Adrenal gland (tissue), 12 donors: ENCODE data around the gene MAPK11. TPM values are rescaled to one million over a fixed set of nuclear protein-coding genes. Genes with fewer than 3 reads are reported as not detected.
A peak's percentile ranks its signal among the peaks of the same experiment; 100 is the strongest.

Experiments used
- DNase-seq, 7 donors: peaks; one replicate each; pipeline ENCODE4 v3.0.0-alpha.2; 2019 to 2020
- H3K27ac ChIP-seq, 5 donors: fragments of 200-600 bp; sonication (generic) in 4 of 5; 1 replicate in 3 of 5; 2 replicates in 2 of 5; pipeline versions ENCODE4 v1.5.1 to v1.8.0; 2016 to 2020; ENCODE audit warnings: mild to moderate bottlenecking in 1 of 5
- H3K27me3 ChIP-seq: fragments of 200-600 bp; 2 replicates; pipeline ENCODE4 v1.8.0; 2021
- H3K36me3 ChIP-seq, 2 donors: fragments of 200-600 bp; replicated peaks in 1 of 2; 1 replicate in 1 of 2; 2 replicates in 1 of 2; pipeline versions ENCODE4 v1.5.1 to v1.8.0; 2018 to 2022
- H3K4me1 ChIP-seq, 2 donors: fragments of 200-600 bp; replicated peaks in 1 of 2; 1 replicate in 1 of 2; 2 replicates in 1 of 2; pipeline versions ENCODE4 v1.5.1 to v1.8.0; 2018 to 2021
- H3K4me3 ChIP-seq, 4 donors: fragments of 200-600 bp; sonication (generic) in 3 of 4; one replicate each; pipeline ENCODE4 v1.5.1; 2016 to 2018
- H3K9me3 ChIP-seq, 3 donors: fragments of 200-600 bp; sonication (generic) in 1 of 3; replicated peaks in 1 of 3; 1 replicate in 2 of 3; 2 replicates in 1 of 3; pipeline versions ENCODE4 v1.5.1 to v1.8.0; 2016 to 2021
- CTCF ChIP-seq, 6 experiments: fragments of 450-650 bp in 4 of 6; fragments of 200-600 bp in 2 of 6; sonication (generic) in 1 of 6; IDR thresholded peaks; 1 replicate in 5 of 6; 2 replicates in 1 of 6; pipeline versions ENCODE4 v1.5.1 to v1.8.0; 2016 to 2021; ENCODE audit warnings: antibody characterized with exemption in 6 of 6, mild to moderate bottlenecking in 2 of 6, moderate library complexity in 1 of 6
- POLR2A ChIP-seq, 2 donors: fragments of 450-650 bp; IDR thresholded peaks; one replicate each; pipeline ENCODE4 v1.6.1; 2017; ENCODE audit warnings: antibody characterized with exemption in 2 of 2, mild to moderate bottlenecking in 2 of 2, moderate library complexity in 1 of 2
- WGBS, 4 donors: extraction: QIAGEN DNeasy Blood & Tissue Kit in 2 of 4; methylation state at CpG; one replicate each; pipeline versions ENCODE4 v1.1.5 to v1.1.7; 2013 to 2017; 5-methylcytosine and 5-hydroxymethylcytosine counted together
- intact Hi-C, 2 donors: fragments of 100-400 bp; cut with DNase I; formaldehyde crosslinking; loops; one replicate each; pipeline versions ENCODE4 v1.14.1 to v1.15.0; 2022 to 2023
- polyA plus RNA-seq, 3 donors: library from polyadenylated mRNA; stranded (reverse); fragments of 200-250 nt in 2 of 3; fragments of 350-450 nt in 1 of 3; fragmentation: Illumina TruSeq in 1 of 3; extraction: RNeasy Lipid Tissue Mini Kit (QIAGEN cat#74804) in 1 of 3; gene quantifications; one replicate each; pipeline ENCODE4 v1.2.3, GENCODE V29; 2013 to 2014
- total RNA-seq, 9 donors: library from RNA; depleted of rRNA in 4 of 9; stranded (reverse); fragments of >200 nt in 4 of 9; fragments of 120-200 nt in 1 of 9; fragmentation: NEBNext Ultra II Directional in 1 of 9; extraction: Animal tissue kit (Norgen Biotek cat#: 25700) in 1 of 9; gene quantifications; one replicate each; pipeline versions ENCODE4 v1.1.0 to v1.2.4, GENCODE V29; 2013 to 2023
- donor health status: healthy with polysubstance abuse.
- donor health status: Bipolar disorder and iron deficiency.
- donor health status: DM: yes; HTN: yes; CAD: no.
- donor health status: DM: no; HTN: no; CAD: no.
- donor health status: DM: no; HTN: no; CAD: no.
- donor health status: DM: yes; HTN: yes; CAD: no.

The MAPK11 gene
- total and polyA plus RNA-seq, 12 donors: 2.0 to 29.5 (median 6.7) TPM

- no peak for DNase-seq
- TF ChIP-seq POLR2A (IDR thresholded peaks at IDR 0.05): no peak
- no peak for TF ChIP-seq CTCF (IDR thresholded peaks at IDR 0.05)
- Histone ChIP-seq H3K27ac (no peak overlapping the region), H3K9me3 (no peaks in the 10 kb centered on the region), H3K4me1 (no peaks in the 10 kb centered on the region), H3K36me3 (peaks cover 0 to 83% of the 10 kb centered on the region in 2 donors), H3K4me3 (no peak overlapping the region), H3K27me3 (no peaks in the 10 kb centered on the region)
- WGBS, 4 donors: 82 to 94% (median 87%) methylated on average over 9 to 25 of the region's 25 CpGs
- intact Hi-C loops: no loop called here
These were observed 50.2 kb downstream of the MAPK11 start for GRCh38 chr22:50219800-50220602.

GRCh38 chr22:50218996-50219727 is 51.0 kb downstream of the MAPK11 start:
- 66 to 85% (median 74%) methylated on average over 17 to 42 of the region's 42 CpGs for WGBS, 4 donors
- no peaks in the 10 kb centered on the region for H3K4me1 ChIP-seq
- H3K4me3 ChIP-seq: no peak overlapping the region
- H3K9me3 ChIP-seq: no peaks in the 10 kb centered on the region
- H3K27me3 ChIP-seq: no peaks in the 10 kb centered on the region
- H3K36me3 ChIP-seq: peaks cover 0 to 83% of the 10 kb centered on the region in 2 donors
- no peak overlapping the region for H3K27ac ChIP-seq
- DNase-seq: peak; percentile 81 to 93 (median 87)
- intact Hi-C loops: no loop called here
- TF ChIP-seq POLR2A (IDR thresholded peaks at IDR 0.05): no peak
- TF ChIP-seq CTCF (IDR thresholded peaks at IDR 0.05): no peak

- no peak overlapping the region for H3K27ac ChIP-seq
- DNase-seq: no peak
- intact Hi-C loops: no loop called here
- H3K9me3 ChIP-seq: no peaks in the 10 kb centered on the region
- no peaks in the 10 kb centered on the region for H3K4me1 ChIP-seq
- 83 to 93% (median 85%) methylated on average over 19 to 43 of the region's 43 CpGs for WGBS, 4 donors
- H3K4me3 ChIP-seq: no peak overlapping the region
- no peaks in the 10 kb centered on the region for H3K27me3 ChIP-seq
- H3K36me3 ChIP-seq: peaks cover 0 to 85% of the 10 kb centered on the region in 2 donors
- no peak for TF ChIP-seq CTCF (IDR thresholded peaks at IDR 0.05)
- TF ChIP-seq POLR2A (IDR thresholded peaks at IDR 0.05): no peak
These were observed 51.8 kb downstream of the MAPK11 start for GRCh38 chr22:50218153-50218995.
